GM12873 (cell line): Measurements from ENCODE around the gene TIAM1.

Experiments used
- CTCF ChIP-seq: IDR thresholded peaks from 2 replicates; pipeline ENCODE4 v1.5.1; 2012; ENCODE audit warnings: low read depth, mild to moderate bottlenecking, moderate library complexity, low read length, control low read depth; ENCODE audit not compliant: insufficient read depth; ENCODE audit errors: missing control alignments

Gene TIAM1

GRCh38 chr21:31203431-31204054 lies 140.5 kb downstream of the TIAM1 start:
- no peak for TF ChIP-seq CTCF

- no peak for TF ChIP-seq CTCF
Observed at GRCh38 chr21:31201548-31201947, 142.5 kb downstream of the TIAM1 start.

GRCh38 chr21:31201144-31201543 lies 142.9 kb downstream of the TIAM1 start:
- no peak for TF ChIP-seq CTCF

- TF ChIP-seq CTCF = peak; percentile 43
Observed at GRCh38 chr21:31198575-31198974, 145.5 kb downstream of the TIAM1 start.

- no peak for TF ChIP-seq CTCF
Observed at GRCh38 chr21:31196724-31197123, 147.3 kb downstream of the TIAM1 start.

GRCh38 chr21:31195334-31196015 lies 148.6 kb downstream of the TIAM1 start:
- TF ChIP-seq CTCF = no peak

- no peak for TF ChIP-seq CTCF
Observed at GRCh38 chr21:31194510-31195293, 149.4 kb downstream of the TIAM1 start.
